Caco-2 (cell line): ENCODE data around the gene MAML2. TPM values are rescaled to one million over a fixed set of nuclear protein-coding genes. Genes with fewer than 3 reads are reported as not detected.

ENCODE experiments used
- BruUV-seq: library from RNA; stranded (reverse); fragments of 400-500 nt; replicated peaks from 2 replicates; lab custom pipeline; 2021; lab: Mats Ljungman, UMichigan
- CTCF ChIA-PET: fragments of 300-600 bp; sonication (Branson Sonifier 250); formaldehyde crosslinking; loops from one replicate; lab custom pipeline; 2022; ENCODE audit warnings: antibody characterized with exemption; lab: Charles Lee
- POLR2A ChIA-PET: fragments of 300-600 bp; sonication (Branson Sonifier 250); formaldehyde crosslinking; loops from one replicate; lab custom pipeline; 2022; ENCODE audit warnings: antibody characterized with exemption; lab: Charles Lee
- DNase-seq, 2 experiments: peaks; one replicate each; pipeline versions ENCODE4 v3.0.0 to v3.0.0-alpha.2; 2020 to 2022
- H3K27me3 ChIP-seq: replicated peaks from 2 replicates; pipeline ENCODE4 v1.6.0; 2011; ENCODE audit warnings: low read length; ENCODE audit not compliant: control insufficient read depth, insufficient read depth
- H3K36me3 ChIP-seq: 2 replicates; pipeline ENCODE4 v1.5.1; 2011; ENCODE audit warnings: low read length; ENCODE audit not compliant: control insufficient read depth, insufficient read depth
- H3K4me1 ChIP-seq: fragments of 250-450 bp; sonication (Bioruptor Pico); 2 replicates; pipeline ENCODE4 v1.5.1; 2020; ENCODE audit warnings: mild to moderate bottlenecking
- H3K4me3 ChIP-seq: 2 replicates; pipeline ENCODE4 v1.5.1; 2011; ENCODE audit warnings: low read depth, mild to moderate bottlenecking, control low read depth, low read length
- H3K9me3 ChIP-seq: fragments of 250-450 bp; sonication (Bioruptor Pico); 2 replicates; pipeline ENCODE4 v1.5.1; 2020; ENCODE audit warnings: mild to moderate bottlenecking, moderate library complexity
- H3K27ac Mint-ChIP-seq: one replicate; pipeline ENCODE4 v1.8.0; 2022; ENCODE audit warnings: mixed read lengths; ENCODE audit not compliant: unreplicated experiment
- H3K27me3 Mint-ChIP-seq: one replicate; pipeline ENCODE4 v1.8.0; 2022; ENCODE audit warnings: mixed read lengths; ENCODE audit not compliant: insufficient read depth, unreplicated experiment
- H3K36me3 Mint-ChIP-seq: one replicate; pipeline ENCODE4 v1.8.0; 2022; ENCODE audit warnings: mild to moderate bottlenecking, mixed read lengths; ENCODE audit not compliant: insufficient read depth, unreplicated experiment
- H3K4me1 Mint-ChIP-seq: one replicate; pipeline ENCODE4 v1.8.0; 2022; ENCODE audit warnings: low read depth, mixed read lengths; ENCODE audit not compliant: unreplicated experiment
- H3K4me3 Mint-ChIP-seq: one replicate; pipeline ENCODE4 v1.8.0; 2022; ENCODE audit warnings: mild to moderate bottlenecking, moderate library complexity, mixed read lengths; ENCODE audit not compliant: unreplicated experiment
- H3K9me3 Mint-ChIP-seq: one replicate; pipeline ENCODE4 v1.8.0; 2022; ENCODE audit warnings: mixed read lengths; ENCODE audit not compliant: unreplicated experiment
- intact Hi-C: fragments of 100-400 bp; cut with micrococcal nuclease; formaldehyde crosslinking; loops from one replicate; pipeline ENCODE4 v1.10.0; 2022; ENCODE audit not compliant: unreplicated experiment
- total RNA-seq: library from RNA; stranded (reverse); gene quantifications from 2 replicates; pipeline ENCODE4 v1.2.3, GENCODE V29; 2022
- TF ChIP-seq, protein P1 (sequence below), 2 experiments: fragments of 200-600 bp in 1 of 2; IDR thresholded peaks; 1 replicate in 1 of 2; 2 replicates in 1 of 2; pipeline versions ENCODE4 v1.5.1 to v1.8.0; 2011 to 2022; ENCODE audit warnings: antibody characterized with exemption in 1 of 2, control low read depth in 1 of 2, inconsistent platforms in 1 of 2, low read depth in 1 of 2, low read length in 1 of 2, mild to moderate bottlenecking in 1 of 2, moderate library complexity in 1 of 2; ENCODE audit not compliant: insufficient read depth in 1 of 2, severe bottlenecking in 1 of 2, unreplicated experiment in 1 of 2

The MAML2 gene
- total RNA-seq, 1 experiment from 2014 or later, result 11.5 TPM

DNA sequence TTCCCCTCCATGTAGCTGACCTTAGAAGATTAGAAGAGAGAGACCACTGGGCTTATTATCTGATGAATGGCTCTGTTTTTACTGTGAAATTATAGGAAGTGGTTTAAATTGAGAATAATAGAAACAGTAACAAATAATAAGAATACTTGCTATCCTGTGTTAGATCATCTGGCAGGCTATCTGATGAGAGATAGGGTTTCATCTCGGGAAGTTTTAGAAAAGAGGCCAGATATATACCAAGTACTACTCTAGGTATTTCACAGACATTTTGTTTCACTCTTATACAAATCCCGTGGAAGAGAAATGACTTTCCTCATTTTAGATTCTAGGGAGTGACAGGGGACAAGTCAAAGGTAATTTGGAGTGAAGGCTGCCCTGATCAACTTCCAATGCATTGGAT lies 198.4 kb downstream of the MAML2 start:
- Mint-ChIP-seq H3K9me3 (no peaks in the 10 kb centered on the region), H3K4me1 (peaks cover 72% of the 10 kb centered on the region), H3K4me3 (no peak overlapping the region), H3K27me3 (no peaks in the 10 kb centered on the region), H3K27ac (peak overlapping the region; percentile 25), H3K36me3 (no peaks in the 10 kb centered on the region)
- CTCF ChIA-PET, result interaction anchor here (0.7 to 1.2 kb wide), 2 partner anchors 11 to 199 kb away, joined by 3 to 4 read pairs; partner anchors contain the start of gene MAML2
- BruUV-seq, result no TSS peak
- peaks cover 49% of the 10 kb centered on the region for H3K4me1 ChIP-seq
- H3K4me3 ChIP-seq, result no peak overlapping the region
- no peaks in the 10 kb centered on the region for H3K27me3 ChIP-seq
- DNase-seq, result no peak
- H3K9me3 ChIP-seq, result no peaks in the 10 kb centered on the region
- POLR2A ChIA-PET, result no interaction called here
- H3K36me3 ChIP-seq, result no peaks in the 10 kb centered on the region
- TF ChIP-seq, protein P1, sequence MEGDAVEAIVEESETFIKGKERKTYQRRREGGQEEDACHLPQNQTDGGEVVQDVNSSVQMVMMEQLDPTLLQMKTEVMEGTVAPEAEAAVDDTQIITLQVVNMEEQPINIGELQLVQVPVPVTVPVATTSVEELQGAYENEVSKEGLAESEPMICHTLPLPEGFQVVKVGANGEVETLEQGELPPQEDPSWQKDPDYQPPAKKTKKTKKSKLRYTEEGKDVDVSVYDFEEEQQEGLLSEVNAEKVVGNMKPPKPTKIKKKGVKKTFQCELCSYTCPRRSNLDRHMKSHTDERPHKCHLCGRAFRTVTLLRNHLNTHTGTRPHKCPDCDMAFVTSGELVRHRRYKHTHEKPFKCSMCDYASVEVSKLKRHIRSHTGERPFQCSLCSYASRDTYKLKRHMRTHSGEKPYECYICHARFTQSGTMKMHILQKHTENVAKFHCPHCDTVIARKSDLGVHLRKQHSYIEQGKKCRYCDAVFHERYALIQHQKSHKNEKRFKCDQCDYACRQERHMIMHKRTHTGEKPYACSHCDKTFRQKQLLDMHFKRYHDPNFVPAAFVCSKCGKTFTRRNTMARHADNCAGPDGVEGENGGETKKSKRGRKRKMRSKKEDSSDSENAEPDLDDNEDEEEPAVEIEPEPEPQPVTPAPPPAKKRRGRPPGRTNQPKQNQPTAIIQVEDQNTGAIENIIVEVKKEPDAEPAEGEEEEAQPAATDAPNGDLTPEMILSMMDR (IDR thresholded peaks at IDR 0.05; ENCODE audit: insufficient read depth in 1 of 2, low read depth in 1 of 2, low read length in 1 of 2, severe bottlenecking in 1 of 2, unreplicated experiment in 1 of 2), result no peak
- intact Hi-C loops, result loop anchor here (2.0 kb wide), 1 partner anchor 90 kb away; no protein-coding TSS in a partner anchor

DNA sequence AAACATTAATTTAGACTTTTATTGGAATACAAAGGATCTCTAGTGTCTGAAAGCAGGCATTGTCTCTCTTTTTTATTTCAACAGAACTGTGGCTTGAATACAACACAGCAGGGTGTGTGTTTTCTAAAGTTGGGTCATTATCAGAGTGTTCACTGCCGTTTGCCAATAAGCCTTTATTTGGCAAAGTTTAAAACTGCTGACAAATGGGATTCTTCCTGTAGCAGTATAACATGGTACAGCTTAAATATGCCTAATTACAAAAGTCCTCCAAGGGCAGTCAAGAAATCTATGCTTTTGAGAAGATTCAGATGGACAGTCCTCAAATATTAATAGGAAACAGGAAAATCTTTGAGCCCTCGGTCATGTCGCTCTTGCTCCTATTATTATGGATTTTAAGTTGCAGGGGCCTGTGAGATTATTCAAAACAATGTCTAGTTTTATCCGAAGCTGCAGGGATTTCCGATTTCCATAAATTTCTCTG lies 199.9 kb downstream of the MAML2 start:
- TF ChIP-seq, protein P1 (IDR thresholded peaks at IDR 0.05; ENCODE audit: insufficient read depth in 1 of 2, low read depth in 1 of 2, low read length in 1 of 2, severe bottlenecking in 1 of 2, unreplicated experiment in 1 of 2), result no peak
- no peak overlapping the region for H3K4me3 ChIP-seq
- Mint-ChIP-seq H3K4me3 (no peak overlapping the region), H3K9me3 (no peaks in the 10 kb centered on the region), H3K27me3 (no peaks in the 10 kb centered on the region), H3K4me1 (peaks cover 69% of the 10 kb centered on the region), H3K27ac (no peak overlapping the region), H3K36me3 (no peaks in the 10 kb centered on the region)
- H3K4me1 ChIP-seq, result peaks cover 46% of the 10 kb centered on the region
- DNase-seq, result no peak
- ChIA-PET POLR2A (no interaction called here), CTCF (interaction anchor here (1.2 kb wide), 1 partner anchor 13 kb away, joined by 3 read pairs; no protein-coding TSS in a partner anchor)
- H3K27me3 ChIP-seq, result no peaks in the 10 kb centered on the region
- BruUV-seq, result no TSS peak
- H3K36me3 ChIP-seq, result no peaks in the 10 kb centered on the region
- H3K9me3 ChIP-seq, result no peaks in the 10 kb centered on the region
- intact Hi-C loops, result no loop called here

DNA sequence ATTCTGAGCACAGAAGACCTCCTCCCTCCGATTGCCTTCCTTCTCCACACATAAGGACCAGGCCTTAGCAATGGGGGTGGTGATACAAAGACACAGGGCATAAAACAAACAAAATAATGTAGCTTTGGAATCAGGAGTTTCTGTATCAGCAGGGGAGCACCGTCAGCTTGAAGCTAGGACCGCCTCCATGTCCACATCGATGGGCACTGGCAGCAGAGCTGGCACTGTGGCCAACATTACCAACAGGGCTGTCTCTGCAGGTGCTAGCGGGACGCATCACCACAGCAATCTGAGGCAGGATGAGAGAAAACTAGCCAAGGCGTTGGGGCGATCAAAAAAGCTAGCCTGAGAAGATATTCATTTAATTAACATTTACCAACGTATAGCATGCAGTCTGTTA lies 201.4 kb downstream of the MAML2 start:
- no peaks in the 10 kb centered on the region for H3K9me3 Mint-ChIP-seq
- Histone ChIP-seq H3K4me1 (peaks cover 32% of the 10 kb centered on the region), H3K36me3 (no peaks in the 10 kb centered on the region), H3K27me3 (no peaks in the 10 kb centered on the region), H3K9me3 (no peaks in the 10 kb centered on the region), H3K4me3 (no peak overlapping the region)
- no peaks in the 10 kb centered on the region for H3K27me3 Mint-ChIP-seq
- no peak overlapping the region for H3K4me3 Mint-ChIP-seq
- ChIA-PET CTCF (no interaction called here), POLR2A (no interaction called here)
- TF ChIP-seq, protein P1 (IDR thresholded peaks at IDR 0.05; ENCODE audit: insufficient read depth in 1 of 2, low read depth in 1 of 2, low read length in 1 of 2, severe bottlenecking in 1 of 2, unreplicated experiment in 1 of 2), result no peak
- intact Hi-C loops, result no loop called here
- BruUV-seq, result no TSS peak
- peaks cover 57% of the 10 kb centered on the region for H3K4me1 Mint-ChIP-seq
- H3K36me3 Mint-ChIP-seq, result no peaks in the 10 kb centered on the region
- no peak overlapping the region for H3K27ac Mint-ChIP-seq
- DNase-seq, result no peak
